GM13977 (cell line): ENCODE measurements around the gene KRT38.

Experiments used
- DNase-seq: peaks from one replicate; pipeline ENCODE4 v3.0.0; 2012; ENCODE audit warnings: low spot score
- in situ Hi-C: fragments of 300-500 bp; cut with MboI; formaldehyde crosslinking; loops from one replicate; pipeline ENCODE4 v1.12.0; 2022; ENCODE audit warnings: low sequenced_read_pairs, low pct_unique_long_range_greater_than_20kb, mixed read lengths, inconsistent platforms; ENCODE audit not compliant: unreplicated experiment
- TF ChIP-seq, protein P1 (sequence below): IDR thresholded peaks from 2 replicates; pipeline ENCODE4 v1.5.1; 2012; ENCODE audit warnings: mild to moderate bottlenecking, control low read depth; ENCODE audit not compliant: insufficient read depth; ENCODE audit errors: extremely low read depth, missing control alignments

The KRT38 gene

DNA sequence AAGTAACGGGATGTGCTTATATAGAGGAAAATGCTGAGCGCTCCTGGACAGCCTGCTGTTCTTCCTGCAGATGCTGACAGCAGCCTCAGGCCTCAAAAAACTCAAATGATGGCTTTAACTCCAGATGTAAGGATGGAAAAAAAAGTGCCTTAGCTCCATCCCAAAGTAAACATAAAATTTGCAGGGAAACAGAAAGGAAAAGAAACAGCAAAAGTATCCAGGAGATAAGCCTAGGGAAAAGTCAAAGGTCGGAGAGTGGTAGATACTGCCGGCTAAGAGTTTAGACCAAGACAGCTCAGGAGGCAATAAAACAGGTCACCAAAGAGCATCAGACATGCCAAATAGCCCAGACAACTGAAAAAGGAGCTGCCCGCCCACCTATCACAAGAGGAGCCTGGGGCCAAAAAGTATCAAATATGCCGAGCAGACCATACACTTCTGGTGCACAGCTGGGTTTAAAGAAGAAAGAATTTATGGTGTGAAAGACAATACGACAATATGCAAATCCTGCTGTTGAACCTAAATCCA lies 50.3 kb downstream of the KRT38 start:
- TF ChIP-seq, protein P1, sequence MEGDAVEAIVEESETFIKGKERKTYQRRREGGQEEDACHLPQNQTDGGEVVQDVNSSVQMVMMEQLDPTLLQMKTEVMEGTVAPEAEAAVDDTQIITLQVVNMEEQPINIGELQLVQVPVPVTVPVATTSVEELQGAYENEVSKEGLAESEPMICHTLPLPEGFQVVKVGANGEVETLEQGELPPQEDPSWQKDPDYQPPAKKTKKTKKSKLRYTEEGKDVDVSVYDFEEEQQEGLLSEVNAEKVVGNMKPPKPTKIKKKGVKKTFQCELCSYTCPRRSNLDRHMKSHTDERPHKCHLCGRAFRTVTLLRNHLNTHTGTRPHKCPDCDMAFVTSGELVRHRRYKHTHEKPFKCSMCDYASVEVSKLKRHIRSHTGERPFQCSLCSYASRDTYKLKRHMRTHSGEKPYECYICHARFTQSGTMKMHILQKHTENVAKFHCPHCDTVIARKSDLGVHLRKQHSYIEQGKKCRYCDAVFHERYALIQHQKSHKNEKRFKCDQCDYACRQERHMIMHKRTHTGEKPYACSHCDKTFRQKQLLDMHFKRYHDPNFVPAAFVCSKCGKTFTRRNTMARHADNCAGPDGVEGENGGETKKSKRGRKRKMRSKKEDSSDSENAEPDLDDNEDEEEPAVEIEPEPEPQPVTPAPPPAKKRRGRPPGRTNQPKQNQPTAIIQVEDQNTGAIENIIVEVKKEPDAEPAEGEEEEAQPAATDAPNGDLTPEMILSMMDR: no peak
- DNase-seq: no peak
- in situ Hi-C loops: no loop called here

DNA sequence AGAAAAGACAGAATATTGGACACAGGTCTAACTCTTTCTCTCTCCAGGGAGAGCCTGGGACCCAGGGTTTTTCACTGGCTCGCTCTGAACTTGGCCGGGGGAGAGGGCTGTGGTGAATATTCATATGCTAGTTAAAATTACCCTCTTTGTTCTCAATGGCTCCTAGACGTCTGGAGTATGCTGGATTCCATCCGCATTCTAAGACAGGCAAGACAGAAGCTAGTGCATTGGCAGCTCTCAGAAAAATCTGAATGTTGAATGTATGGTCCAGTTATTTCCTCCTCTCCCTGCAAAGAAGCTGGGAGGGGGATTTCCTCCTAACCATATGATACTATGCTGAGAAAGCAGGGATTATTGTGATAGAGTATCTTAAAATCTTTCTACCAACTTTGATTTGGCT lies 53.1 kb downstream of the KRT38 start:
- no peak for DNase-seq
- TF ChIP-seq, protein P1: no peak
- in situ Hi-C loops: no loop called here

DNA sequence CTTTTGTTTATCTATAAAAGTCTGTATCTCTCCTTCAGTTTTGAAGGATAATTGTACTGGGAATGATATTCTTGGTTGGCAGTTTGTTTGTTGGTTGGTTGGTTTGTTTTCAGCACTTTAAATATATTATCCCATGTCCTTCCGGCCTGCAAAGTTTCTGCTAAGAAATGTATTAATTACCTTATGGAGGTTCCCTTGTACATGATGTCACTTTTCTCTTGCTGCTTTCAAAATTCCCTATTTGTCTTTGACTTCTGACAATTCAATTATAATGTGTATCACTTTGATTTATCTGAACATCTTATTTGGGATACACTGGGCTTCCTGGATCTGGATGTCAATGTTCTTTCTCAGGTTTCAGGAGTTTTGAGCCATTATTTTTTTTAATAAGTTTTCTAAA lies 54.6 kb downstream of the KRT38 start:
- TF ChIP-seq, protein P1: no peak
- in situ Hi-C loops: no loop called here
- no peak for DNase-seq
